Activated CD4-positive, alpha-beta T cell treated with anti-CD3 and anti-CD28 coated beads for 36 hours (primary cell): Measurements from ENCODE around the gene EPB41L1. TPM values are rescaled to one million over a fixed set of nuclear protein-coding genes. Genes with fewer than 3 reads are reported as not detected.

Experiments
- ATAC-seq: fragments of 200-7000 bp; cut with Tn5 transposase; one replicate; pipeline ENCODE4 v1.10.0; 2021; ENCODE audit warnings: mild to moderate bottlenecking, moderate library complexity
- CTCF ChIA-PET: fragments of 350-600 bp; sonication (Branson Sonifier 250); formaldehyde crosslinking; loops from one replicate; lab custom pipeline; 2021; ENCODE audit warnings: antibody characterized with exemption; lab: Charles Lee
- POLR2A ChIA-PET: fragments of 350-600 bp; sonication (Branson Sonifier 250); formaldehyde crosslinking; loops from one replicate; lab custom pipeline; 2021; ENCODE audit warnings: antibody characterized with exemption, inconsistent platforms; lab: Charles Lee
- DNase-seq: peaks from one replicate; pipeline ENCODE4 v3.0.0-alpha.2; 2020
- H3K27ac Mint-ChIP-seq: one replicate; pipeline ENCODE4 v1.8.0; 2021; ENCODE audit warnings: mixed read lengths
- H3K27me3 Mint-ChIP-seq: one replicate; pipeline ENCODE4 v1.8.0; 2021; ENCODE audit warnings: mixed read lengths
- H3K36me3 Mint-ChIP-seq: one replicate; pipeline ENCODE4 v1.8.0; 2021; ENCODE audit warnings: low read depth, mixed read lengths
- H3K4me1 Mint-ChIP-seq: one replicate; pipeline ENCODE4 v1.8.0; 2021; ENCODE audit warnings: mixed read lengths
- H3K4me3 Mint-ChIP-seq: one replicate; pipeline ENCODE4 v1.8.0; 2021; ENCODE audit warnings: mild to moderate bottlenecking, moderate library complexity, mixed read lengths
- H3K9me3 Mint-ChIP-seq: one replicate; pipeline ENCODE4 v1.8.0; 2021; ENCODE audit warnings: low read depth, mixed read lengths
- intact Hi-C, 2 experiments: fragments of 100-400 bp; cut with DNase I in 1 of 2; cut with micrococcal nuclease in 1 of 2; formaldehyde crosslinking; loops; one replicate each; pipeline versions ENCODE4 v1.14.2 to v1.15.1; 2022 to 2024; cut with DNase I, micrococcal nuclease
- total RNA-seq, 2 experiments: library from RNA; stranded (reverse); gene quantifications; one replicate each; pipeline ENCODE4 v1.2.3, GENCODE V29; 2021

Gene EPB41L1
- total RNA-seq, 2 experiments from 2014 or later: 0.67 to 1.5 TPM

DNA sequence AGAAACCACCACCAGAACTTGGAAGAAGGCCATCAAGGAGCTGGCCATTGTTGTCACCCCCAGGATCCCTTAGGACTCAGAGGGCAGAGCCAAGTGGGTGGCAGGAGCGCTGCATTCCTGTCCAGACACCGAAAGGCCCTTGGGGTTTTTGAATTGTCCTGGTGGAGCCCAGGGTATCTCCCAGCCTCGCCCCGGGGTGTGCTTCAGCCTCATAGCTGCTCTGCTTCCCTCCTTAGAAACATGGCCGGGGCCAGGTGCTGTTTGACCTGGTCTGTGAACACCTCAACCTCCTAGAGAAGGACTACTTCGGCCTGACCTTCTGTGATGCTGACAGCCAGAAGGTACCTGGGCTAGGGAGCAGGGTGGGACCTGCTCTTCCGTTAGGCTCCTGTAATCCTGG is 23.2 kb downstream of the EPB41L1 start:
- Mint-ChIP-seq H3K4me1 (no peaks in the 10 kb centered on the region), H3K36me3 (no peaks in the 10 kb centered on the region), H3K4me3 (no peak overlapping the region), H3K9me3 (no peaks in the 10 kb centered on the region), H3K27me3 (no peaks in the 10 kb centered on the region), H3K27ac (no peak overlapping the region)
- ChIA-PET POLR2A (no interaction called here), CTCF (interaction anchor here (0.7 kb wide), 1 partner anchor 261 kb away, joined by 3 read pairs; no protein-coding TSS in a partner anchor)
- intact Hi-C loops: no loop called here
- ATAC-seq: no peak
- no peak for DNase-seq

DNA sequence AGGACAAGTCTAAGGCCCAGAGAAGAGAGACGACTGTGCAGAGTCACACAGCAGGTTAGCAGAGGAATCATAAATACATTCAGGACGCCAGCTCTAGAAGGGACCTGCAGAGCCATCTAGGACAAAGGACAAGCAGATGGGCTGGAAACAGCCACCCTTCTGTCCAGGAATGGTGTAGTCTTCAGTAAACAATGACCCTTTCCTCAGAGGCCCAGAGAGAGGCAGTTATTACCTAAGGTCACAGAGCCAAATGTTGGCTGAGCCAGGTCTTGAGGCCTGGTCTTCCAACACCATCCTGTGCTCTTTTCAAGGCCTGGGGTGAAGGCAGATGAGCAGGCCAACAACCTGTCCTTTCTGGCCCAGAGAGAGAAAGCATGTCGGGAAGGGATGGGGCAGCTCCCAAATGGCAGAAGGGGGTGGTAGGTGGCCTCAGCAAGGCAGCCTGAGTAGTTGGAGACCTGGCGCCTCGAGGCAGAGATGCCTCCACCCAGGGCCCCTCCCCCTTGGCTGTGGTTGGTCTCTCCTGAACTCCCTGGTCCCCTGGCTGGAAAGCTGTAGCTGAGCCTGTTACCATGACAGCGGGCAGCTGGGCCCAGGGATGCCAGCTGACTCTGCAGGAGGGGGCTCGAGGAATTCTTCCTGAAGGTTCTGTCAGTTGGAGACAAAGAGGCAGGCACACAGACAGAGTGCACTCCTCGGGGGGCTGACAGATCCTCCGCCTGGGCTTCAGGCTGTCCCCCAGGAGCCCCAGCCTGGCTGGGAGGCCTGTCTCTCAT is 24.8 kb downstream of the EPB41L1 start:
- DNase-seq (no peak), ATAC-seq (no peak)
- H3K27ac Mint-ChIP-seq: no peak overlapping the region
- POLR2A ChIA-PET: no interaction called here
- no peaks in the 10 kb centered on the region for H3K27me3 Mint-ChIP-seq
- H3K4me3 Mint-ChIP-seq: no peak overlapping the region
- CTCF ChIA-PET: no interaction called here
- H3K4me1 Mint-ChIP-seq: no peaks in the 10 kb centered on the region
- H3K9me3 Mint-ChIP-seq: no peaks in the 10 kb centered on the region
- H3K36me3 Mint-ChIP-seq: no peaks in the 10 kb centered on the region
- intact Hi-C loops: no loop called here

DNA sequence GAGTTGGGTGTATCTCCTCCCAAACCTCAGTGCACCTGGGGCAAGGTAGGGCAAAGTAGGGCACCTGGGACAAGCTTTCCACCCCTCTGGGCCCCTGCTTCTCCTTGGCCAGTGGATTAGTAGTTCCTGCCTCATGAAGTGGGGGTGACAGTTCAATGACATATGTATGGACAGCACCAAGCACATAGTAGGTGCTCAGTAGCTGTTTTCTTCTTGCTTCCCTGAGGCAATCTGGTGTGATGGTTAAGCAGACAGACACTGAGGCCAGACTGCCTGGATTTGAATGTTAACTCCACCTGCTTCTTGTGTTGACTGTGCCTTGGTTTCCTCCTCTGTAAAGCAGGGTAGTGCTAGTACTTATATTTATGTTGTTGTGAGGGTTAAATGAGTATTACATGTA is 25.8 kb downstream of the EPB41L1 start:
- no peaks in the 10 kb centered on the region for H3K36me3 Mint-ChIP-seq
- H3K27ac Mint-ChIP-seq: no peak overlapping the region
- no peaks in the 10 kb centered on the region for H3K4me1 Mint-ChIP-seq
- no peak overlapping the region for H3K4me3 Mint-ChIP-seq
- no peak for ATAC-seq
- no peaks in the 10 kb centered on the region for H3K9me3 Mint-ChIP-seq
- H3K27me3 Mint-ChIP-seq: no peaks in the 10 kb centered on the region
- intact Hi-C loops: no loop called here
- DNase-seq: no peak
- POLR2A ChIA-PET: no interaction called here
- CTCF ChIA-PET: interaction anchor here (0.6 to 1.1 kb wide), 3 partner anchors 12 to 33 kb away, joined by 3 to 4 read pairs (median 3); no protein-coding TSS in a partner anchor

- CTCF ChIA-PET: interaction anchor here (0.7 kb wide), 1 partner anchor 44 kb away, joined by 6 read pairs; no protein-coding TSS in a partner anchor
Observed at GRCh38 chr20:36181934-36182603, 27.5 kb downstream of the EPB41L1 start.

GRCh38 chr20:36182604-36183154 is 28.1 kb downstream of the EPB41L1 start:
- no peaks in the 10 kb centered on the region for H3K4me1 Mint-ChIP-seq
- no peaks in the 10 kb centered on the region for H3K27me3 Mint-ChIP-seq
- no peak overlapping the region for H3K4me3 Mint-ChIP-seq
- H3K36me3 Mint-ChIP-seq: no peaks in the 10 kb centered on the region
- CTCF ChIA-PET: no interaction called here
- DNase-seq (no peak), ATAC-seq (no peak)
- no peak overlapping the region for H3K27ac Mint-ChIP-seq
- no peaks in the 10 kb centered on the region for H3K9me3 Mint-ChIP-seq
- POLR2A ChIA-PET: interaction anchor here (0.6 kb wide), 2 partner anchors 92 to 258 kb away, joined by 5 to 6 read pairs; no protein-coding TSS in a partner anchor
- intact Hi-C loops: no loop called here

More at GRCh38 chr20:36181934-36182603, 27.5 kb downstream of the EPB41L1 start:
- H3K9me3 Mint-ChIP-seq: no peaks in the 10 kb centered on the region
- POLR2A ChIA-PET: interaction anchor here (0.6 kb wide), 1 partner anchor 257 kb away, joined by 5 read pairs; no protein-coding TSS in a partner anchor
- DNase-seq (no peak), ATAC-seq (no peak)
- intact Hi-C loops: no loop called here
- H3K27ac Mint-ChIP-seq: no peak overlapping the region
- H3K36me3 Mint-ChIP-seq: no peaks in the 10 kb centered on the region
- no peaks in the 10 kb centered on the region for H3K27me3 Mint-ChIP-seq
- no peaks in the 10 kb centered on the region for H3K4me1 Mint-ChIP-seq
- H3K4me3 Mint-ChIP-seq: no peak overlapping the region

- Mint-ChIP-seq H3K27ac (no peak overlapping the region), H3K4me3 (no peak overlapping the region), H3K4me1 (no peaks in the 10 kb centered on the region), H3K27me3 (no peaks in the 10 kb centered on the region), H3K36me3 (no peaks in the 10 kb centered on the region), H3K9me3 (no peaks in the 10 kb centered on the region)
- ChIA-PET CTCF (interaction anchor here (1.9 kb wide), 1 partner anchor 19 kb away, joined by 6 read pairs; no protein-coding TSS in a partner anchor), POLR2A (interaction anchor here (0.6 kb wide), 1 partner anchor 93 kb away, joined by 6 read pairs; no protein-coding TSS in a partner anchor)
- no peak for ATAC-seq
- intact Hi-C loops: no loop called here
- DNase-seq: no peak
Observed at GRCh38 chr20:36183155-36183944, 28.8 kb downstream of the EPB41L1 start.

GRCh38 chr20:36184816-36185776 is 30.6 kb downstream of the EPB41L1 start:
- DNase-seq (no peak), ATAC-seq (no peak)
- Mint-ChIP-seq H3K27me3 (no peaks in the 10 kb centered on the region), H3K4me3 (no peak overlapping the region), H3K4me1 (no peaks in the 10 kb centered on the region), H3K9me3 (no peaks in the 10 kb centered on the region), H3K36me3 (no peaks in the 10 kb centered on the region), H3K27ac (no peak overlapping the region)
- intact Hi-C loops: no loop called here
- POLR2A ChIA-PET: no interaction called here
- CTCF ChIA-PET: interaction anchor here (0.5 to 1.9 kb wide), 8 partner anchors 9 to 674 kb away, joined by 3 to 6 read pairs (median 3); no protein-coding TSS in a partner anchor

DNA sequence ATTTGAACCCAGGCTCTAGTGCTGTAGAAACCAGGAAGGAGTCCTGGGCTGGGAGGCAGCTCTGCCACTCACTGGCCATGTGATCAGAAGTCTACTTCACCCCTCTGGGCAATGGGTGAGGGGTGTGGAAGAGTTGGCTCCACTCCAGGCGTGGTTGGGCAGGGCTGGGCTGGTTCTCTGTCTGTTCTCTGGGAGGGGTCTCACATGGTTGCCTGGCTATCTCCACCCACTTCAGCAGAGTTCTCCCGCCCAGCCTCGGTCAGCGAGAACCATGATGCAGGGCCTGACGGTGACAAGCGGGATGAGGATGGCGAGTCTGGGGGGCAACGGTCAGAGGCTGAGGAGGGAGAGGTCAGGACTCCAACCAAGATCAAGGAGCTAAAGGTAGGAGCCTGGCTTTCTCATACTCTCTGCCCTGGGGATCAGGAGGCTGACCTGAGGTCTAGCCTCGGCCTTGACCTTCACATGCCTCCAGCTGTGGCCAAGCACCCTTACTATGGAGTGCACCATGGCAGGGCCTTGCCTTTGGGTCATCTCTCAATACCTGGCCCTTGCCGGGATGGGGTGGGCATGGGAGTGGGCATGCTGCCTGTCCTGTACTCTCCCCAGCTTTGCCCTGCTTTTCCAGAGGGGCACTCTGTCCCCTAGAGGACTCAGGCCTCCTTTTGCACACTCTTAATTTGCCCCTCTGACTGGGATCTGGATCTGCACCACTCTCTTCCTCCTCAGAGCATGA is 39.6 kb downstream of the EPB41L1 start:
- Mint-ChIP-seq H3K27ac (no peak overlapping the region), H3K36me3 (no peaks in the 10 kb centered on the region), H3K4me3 (no peak overlapping the region), H3K4me1 (no peaks in the 10 kb centered on the region), H3K9me3 (no peaks in the 10 kb centered on the region), H3K27me3 (peaks cover 2% of the 10 kb centered on the region)
- intact Hi-C loops: no loop called here
- POLR2A ChIA-PET: no interaction called here
- CTCF ChIA-PET: interaction anchor here (0.7 to 2.2 kb wide), 3 partner anchors 9 to 268 kb away, joined by 3 to 10 read pairs (median 5); no protein-coding TSS in a partner anchor
- no peak for DNase-seq
- no peak for ATAC-seq

DNA sequence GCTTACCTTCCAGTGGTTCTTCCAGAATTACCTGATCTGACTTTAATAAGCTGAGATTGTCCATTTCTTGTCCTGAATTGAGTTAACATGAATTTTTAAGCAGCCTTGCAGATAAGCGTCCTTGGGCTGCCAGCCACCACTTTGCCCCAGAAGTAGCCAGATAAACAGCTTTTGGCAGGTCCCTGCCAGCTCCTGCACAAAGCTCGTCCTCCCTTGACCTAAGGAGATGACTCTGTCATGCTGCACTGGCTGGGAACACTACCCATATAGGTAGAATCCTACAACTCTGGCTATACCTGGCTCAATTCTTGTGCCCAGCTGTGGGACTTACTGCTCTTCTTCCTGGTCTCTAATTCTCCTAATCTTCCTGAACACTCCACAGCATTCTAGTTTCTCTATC is 42.1 kb downstream of the EPB41L1 start:
- Mint-ChIP-seq H3K4me1 (no peaks in the 10 kb centered on the region), H3K9me3 (no peaks in the 10 kb centered on the region), H3K36me3 (no peaks in the 10 kb centered on the region), H3K4me3 (no peak overlapping the region), H3K27ac (no peak overlapping the region), H3K27me3 (peaks cover 2% of the 10 kb centered on the region)
- DNase-seq: no peak
- intact Hi-C loops: no loop called here
- POLR2A ChIA-PET: no interaction called here
- CTCF ChIA-PET: interaction anchor here (0.8 to 1.7 kb wide), 3 partner anchors 41 to 204 kb away, joined by 3 read pairs; no protein-coding TSS in a partner anchor
- no peak for ATAC-seq
